ENCODE data around the gene LGR6.

DNA sequence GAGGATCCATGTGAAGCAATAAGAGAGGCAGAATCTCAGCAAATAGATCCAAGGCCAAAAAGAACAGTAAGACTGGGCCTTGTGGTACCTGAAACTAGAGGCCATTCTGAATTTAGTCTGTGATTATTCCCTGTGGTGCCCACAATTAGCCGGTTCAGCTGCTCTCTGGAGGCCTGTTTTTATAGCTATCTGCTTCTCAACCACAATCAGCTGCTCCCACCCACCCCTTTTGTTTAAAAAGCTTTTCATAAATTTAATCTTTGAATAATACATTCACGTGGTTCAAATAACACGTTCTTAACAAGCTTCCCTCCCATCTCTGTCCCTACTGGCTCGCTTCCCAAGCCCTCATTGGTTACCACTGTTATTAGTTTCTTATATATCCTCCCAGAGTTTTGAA, 130.1 kb downstream of the LGR6 start:
- TF ChIP-seq, protein P1, sequence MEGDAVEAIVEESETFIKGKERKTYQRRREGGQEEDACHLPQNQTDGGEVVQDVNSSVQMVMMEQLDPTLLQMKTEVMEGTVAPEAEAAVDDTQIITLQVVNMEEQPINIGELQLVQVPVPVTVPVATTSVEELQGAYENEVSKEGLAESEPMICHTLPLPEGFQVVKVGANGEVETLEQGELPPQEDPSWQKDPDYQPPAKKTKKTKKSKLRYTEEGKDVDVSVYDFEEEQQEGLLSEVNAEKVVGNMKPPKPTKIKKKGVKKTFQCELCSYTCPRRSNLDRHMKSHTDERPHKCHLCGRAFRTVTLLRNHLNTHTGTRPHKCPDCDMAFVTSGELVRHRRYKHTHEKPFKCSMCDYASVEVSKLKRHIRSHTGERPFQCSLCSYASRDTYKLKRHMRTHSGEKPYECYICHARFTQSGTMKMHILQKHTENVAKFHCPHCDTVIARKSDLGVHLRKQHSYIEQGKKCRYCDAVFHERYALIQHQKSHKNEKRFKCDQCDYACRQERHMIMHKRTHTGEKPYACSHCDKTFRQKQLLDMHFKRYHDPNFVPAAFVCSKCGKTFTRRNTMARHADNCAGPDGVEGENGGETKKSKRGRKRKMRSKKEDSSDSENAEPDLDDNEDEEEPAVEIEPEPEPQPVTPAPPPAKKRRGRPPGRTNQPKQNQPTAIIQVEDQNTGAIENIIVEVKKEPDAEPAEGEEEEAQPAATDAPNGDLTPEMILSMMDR (IDR thresholded peaks at IDR 0.05 in 4 of 5, conservative IDR thresholded peaks at IDR 0.05 in 1 of 5) = no peak
- no peak for TF ChIP-seq POLR2A (IDR thresholded peaks at IDR 0.05)
